Coronary artery (tissue), 2 donors: Measurements from ENCODE around the gene AMOTL1.

Experiments
- DNase-seq: peaks from one replicate; pipeline ENCODE4 v3.0.0-alpha.2; 2017; ENCODE audit warnings: low spot score
- H3K27ac ChIP-seq, 2 donors: fragments of 200-600 bp; sonication (generic); one replicate each; pipeline ENCODE4 v1.5.1; 2016 to 2019
- H3K4me3 ChIP-seq: fragments of 200-600 bp; sonication (generic); 2 replicates; pipeline ENCODE4 v1.5.1; 2016; ENCODE audit warnings: mild to moderate bottlenecking, moderate library complexity
- TF ChIP-seq, protein P1 (sequence below): fragments of 200-600 bp; sonication (generic); IDR thresholded peaks from one replicate; pipeline ENCODE4 v1.5.1; 2019; ENCODE audit warnings: antibody characterized with exemption

Gene AMOTL1

DNA sequence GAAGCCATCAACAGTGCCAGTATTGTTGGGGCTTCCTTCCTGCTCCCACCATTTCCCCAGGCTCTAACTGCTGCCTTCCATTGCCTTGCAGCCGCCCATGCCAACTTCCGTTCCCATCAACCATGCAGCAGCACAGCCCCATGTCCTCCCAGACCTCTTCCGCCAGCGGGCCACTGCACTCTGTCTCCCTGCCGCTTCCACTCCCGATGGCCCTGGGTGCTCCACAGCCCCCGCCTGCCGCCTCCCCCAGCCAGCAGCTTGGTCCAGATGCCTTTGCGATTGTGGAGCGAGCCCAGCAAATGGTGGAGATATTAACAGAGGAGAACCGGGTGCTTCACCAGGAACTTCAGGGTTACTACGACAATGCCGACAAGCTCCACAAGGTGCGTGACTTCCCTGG is 53.3 kb downstream of the AMOTL1 start:
- H3K27ac ChIP-seq: no peak overlapping the region
- no peak overlapping the region for H3K4me3 ChIP-seq
- no peak for DNase-seq
- TF ChIP-seq, protein P1, sequence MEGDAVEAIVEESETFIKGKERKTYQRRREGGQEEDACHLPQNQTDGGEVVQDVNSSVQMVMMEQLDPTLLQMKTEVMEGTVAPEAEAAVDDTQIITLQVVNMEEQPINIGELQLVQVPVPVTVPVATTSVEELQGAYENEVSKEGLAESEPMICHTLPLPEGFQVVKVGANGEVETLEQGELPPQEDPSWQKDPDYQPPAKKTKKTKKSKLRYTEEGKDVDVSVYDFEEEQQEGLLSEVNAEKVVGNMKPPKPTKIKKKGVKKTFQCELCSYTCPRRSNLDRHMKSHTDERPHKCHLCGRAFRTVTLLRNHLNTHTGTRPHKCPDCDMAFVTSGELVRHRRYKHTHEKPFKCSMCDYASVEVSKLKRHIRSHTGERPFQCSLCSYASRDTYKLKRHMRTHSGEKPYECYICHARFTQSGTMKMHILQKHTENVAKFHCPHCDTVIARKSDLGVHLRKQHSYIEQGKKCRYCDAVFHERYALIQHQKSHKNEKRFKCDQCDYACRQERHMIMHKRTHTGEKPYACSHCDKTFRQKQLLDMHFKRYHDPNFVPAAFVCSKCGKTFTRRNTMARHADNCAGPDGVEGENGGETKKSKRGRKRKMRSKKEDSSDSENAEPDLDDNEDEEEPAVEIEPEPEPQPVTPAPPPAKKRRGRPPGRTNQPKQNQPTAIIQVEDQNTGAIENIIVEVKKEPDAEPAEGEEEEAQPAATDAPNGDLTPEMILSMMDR: no peak

DNA sequence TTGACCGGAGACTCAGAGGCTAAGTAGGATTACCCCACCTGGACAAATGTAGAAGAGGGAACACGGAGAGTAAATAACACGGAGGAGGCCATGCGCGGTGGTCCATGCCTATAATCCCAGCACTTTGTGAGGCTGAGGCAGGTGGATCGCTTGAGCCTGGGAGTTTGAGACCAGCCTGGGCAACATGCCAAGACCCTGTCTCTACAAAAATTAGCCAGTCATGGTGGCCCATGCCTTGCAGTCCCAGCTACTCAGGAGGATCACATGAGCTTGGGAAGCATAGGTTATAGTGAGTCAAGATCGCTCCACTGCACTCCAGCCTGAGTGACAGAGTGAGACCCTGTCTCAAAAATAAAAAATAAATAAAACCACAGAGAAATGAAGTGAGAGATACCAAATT is 53.9 kb downstream of the AMOTL1 start:
- no peak for DNase-seq
- TF ChIP-seq, protein P1: no peak
- no peak overlapping the region for H3K27ac ChIP-seq
- no peak overlapping the region for H3K4me3 ChIP-seq

DNA sequence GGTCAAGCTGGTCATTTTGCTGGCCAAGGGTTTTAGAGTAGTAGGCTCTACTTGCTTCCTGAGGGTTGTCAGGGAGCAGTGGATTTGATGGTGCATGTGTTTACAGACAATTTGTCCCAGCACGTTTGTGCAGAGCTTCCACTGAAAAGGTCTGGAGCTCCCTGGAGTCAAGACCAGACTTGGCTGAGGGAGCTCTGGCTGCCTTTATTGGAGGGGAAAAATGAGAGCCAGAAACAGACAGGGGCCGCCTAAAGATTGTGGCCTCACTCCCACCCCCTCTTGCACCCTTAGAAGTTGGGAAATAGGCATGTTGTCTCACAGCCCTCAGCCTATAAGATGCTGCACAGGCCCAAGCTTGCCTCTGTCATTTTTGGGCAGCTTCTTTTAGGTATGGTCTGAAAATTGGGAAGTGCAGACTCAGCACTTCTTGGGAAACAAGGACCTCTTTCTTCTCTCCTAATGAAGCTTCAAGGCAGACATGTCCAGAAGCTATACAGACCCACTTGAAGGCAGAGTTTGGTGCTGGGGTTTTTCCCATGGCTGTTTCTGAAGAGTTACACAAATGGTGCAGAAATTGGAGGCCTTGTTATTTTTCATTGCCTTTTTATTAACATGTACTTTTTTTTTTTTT is 55.1 kb downstream of the AMOTL1 start:
- no peak for DNase-seq
- Histone ChIP-seq H3K4me3 (no peak overlapping the region), H3K27ac (no peak overlapping the region)
- TF ChIP-seq, protein P1: no peak

DNA sequence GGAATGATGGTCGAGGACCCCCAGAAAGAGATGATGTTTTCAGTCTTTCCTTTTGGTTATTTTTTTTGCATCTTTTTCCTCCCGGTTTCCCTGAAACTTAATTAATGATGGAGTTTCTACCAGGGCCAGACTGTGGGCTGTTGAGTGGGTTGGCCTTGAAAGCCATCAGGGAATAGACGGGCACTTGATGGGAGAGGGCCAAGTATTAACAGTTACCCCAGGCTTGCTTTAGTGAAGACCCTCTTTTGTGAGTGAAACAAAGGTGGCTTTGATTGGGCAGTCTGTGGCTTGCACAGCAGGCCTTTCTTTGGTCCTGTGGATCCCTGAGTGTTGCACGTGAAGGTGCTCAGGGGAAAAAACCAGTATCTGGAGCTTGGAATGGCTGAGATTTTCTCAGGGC is 56.9 kb downstream of the AMOTL1 start:
- Histone ChIP-seq H3K27ac (no peak overlapping the region), H3K4me3 (no peak overlapping the region)
- TF ChIP-seq, protein P1: no peak
- no peak for DNase-seq

DNA sequence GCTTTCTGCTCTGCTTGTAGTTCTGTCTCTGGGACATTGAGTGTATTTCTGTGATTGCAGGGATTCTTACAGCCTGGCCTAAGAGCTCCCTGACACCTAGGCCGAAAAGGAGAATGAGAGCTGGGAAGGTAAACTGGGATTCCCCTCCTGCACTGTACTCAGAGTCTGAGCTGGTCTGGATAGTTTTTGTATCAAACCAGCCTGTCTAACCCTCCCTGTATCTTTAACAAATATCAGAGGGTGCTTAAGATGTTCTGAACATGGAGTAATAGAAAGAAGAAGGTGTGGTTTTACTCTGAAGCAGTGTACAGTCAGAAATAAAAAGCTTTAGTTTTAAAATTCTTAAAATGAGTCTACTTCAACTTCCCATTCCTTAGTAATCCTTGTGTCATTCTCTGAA is 57.3 kb downstream of the AMOTL1 start:
- H3K4me3 ChIP-seq: no peak overlapping the region
- DNase-seq: no peak
- no peak overlapping the region for H3K27ac ChIP-seq
- TF ChIP-seq, protein P1: no peak

DNA sequence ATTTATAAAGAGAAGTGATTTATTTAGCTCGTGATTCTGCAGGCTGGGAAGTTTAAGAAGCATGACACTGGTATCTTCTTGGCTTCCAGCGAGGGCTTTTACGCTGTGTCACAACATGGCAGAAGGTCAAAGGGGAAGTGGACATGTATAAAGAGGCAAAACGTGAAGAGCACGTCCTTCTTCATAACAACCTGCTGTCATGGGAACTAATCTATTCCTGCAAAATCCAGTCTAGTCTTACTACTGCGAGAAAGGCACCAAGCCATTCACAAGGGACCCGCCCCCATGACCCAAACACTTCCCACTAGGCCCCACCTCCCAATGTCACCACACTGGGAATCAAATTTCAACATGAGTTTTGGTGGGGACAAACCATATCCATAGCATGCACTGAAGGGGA is 58.3 kb downstream of the AMOTL1 start:
- DNase-seq: no peak

DNA sequence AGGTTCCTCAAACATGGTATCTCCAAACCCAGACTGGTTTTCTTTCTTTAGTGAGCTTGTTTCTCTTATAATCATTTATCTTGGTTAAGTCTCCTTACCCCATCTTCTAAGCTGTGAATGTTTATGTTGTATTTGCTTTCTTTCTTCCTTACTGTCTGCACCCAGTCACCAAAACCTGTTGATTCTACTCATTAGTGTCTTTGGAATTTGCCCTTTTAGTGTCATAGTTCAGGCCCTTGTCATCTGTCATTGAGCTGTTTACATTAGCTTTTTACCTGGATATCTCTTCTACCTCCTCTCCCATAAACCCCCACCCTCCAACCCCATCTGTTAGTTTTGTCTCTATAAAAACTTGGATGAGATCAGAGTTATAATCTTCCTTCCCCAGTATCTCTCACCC is 59.9 kb downstream of the AMOTL1 start:
- Histone ChIP-seq H3K27ac (no peak overlapping the region), H3K4me3 (no peak overlapping the region)
- TF ChIP-seq, protein P1: no peak
- no peak for DNase-seq

More for the DNA sequence above, 58.3 kb downstream of the AMOTL1 start:
- H3K4me3 ChIP-seq: no peak overlapping the region
- TF ChIP-seq, protein P1: no peak
- H3K27ac ChIP-seq: no peak overlapping the region
